SK-N-MC (cell line): Measurements from ENCODE around the gene MRPL43.

ENCODE experiments used
- EZH2 ChIP-seq: fragments of 200-600 bp; sonication (generic); IDR thresholded peaks from one replicate; pipeline ENCODE4 v1.6.1; 2017; ENCODE audit warnings: antibody characterized with exemption
- POLR2AphosphoS5 ChIP-seq: IDR thresholded peaks from 2 replicates; pipeline ENCODE4 v1.6.1; 2012; ENCODE audit warnings: mild to moderate bottlenecking, low read depth, low read length, borderline replicate concordance

DNA sequence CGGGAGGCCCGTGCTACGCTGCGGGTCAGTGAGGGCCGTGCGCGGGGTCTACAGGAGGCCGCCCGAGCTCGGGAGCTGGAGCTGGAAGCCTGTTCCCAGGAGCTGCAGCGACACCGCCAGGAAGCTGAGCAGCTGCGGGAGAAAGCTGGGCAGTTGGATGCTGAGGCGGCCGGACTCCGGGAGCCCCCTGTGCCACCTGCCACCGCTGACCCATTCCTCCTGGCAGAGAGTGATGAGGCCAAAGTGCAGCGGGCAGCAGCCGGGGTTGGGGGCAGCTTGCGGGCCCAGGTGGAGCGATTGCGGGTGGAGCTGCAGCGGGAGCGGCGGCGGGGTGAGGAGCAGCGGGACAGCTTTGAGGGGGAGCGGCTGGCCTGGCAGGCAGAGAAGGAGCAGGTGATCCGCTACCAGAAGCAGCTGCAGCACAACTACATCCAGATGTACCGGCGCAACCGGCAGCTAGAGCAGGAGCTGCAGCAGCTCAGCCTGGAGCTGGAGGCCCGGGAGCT is 19.3 kb upstream of the MRPL43 start:
- no peak for TF ChIP-seq POLR2AphosphoS5
- TF ChIP-seq EZH2 = no peak
